ENCODE results near the gene MTHFR.
A peak's percentile ranks its signal among the peaks of the same experiment; 100 is the strongest.

The MTHFR gene

DNA sequence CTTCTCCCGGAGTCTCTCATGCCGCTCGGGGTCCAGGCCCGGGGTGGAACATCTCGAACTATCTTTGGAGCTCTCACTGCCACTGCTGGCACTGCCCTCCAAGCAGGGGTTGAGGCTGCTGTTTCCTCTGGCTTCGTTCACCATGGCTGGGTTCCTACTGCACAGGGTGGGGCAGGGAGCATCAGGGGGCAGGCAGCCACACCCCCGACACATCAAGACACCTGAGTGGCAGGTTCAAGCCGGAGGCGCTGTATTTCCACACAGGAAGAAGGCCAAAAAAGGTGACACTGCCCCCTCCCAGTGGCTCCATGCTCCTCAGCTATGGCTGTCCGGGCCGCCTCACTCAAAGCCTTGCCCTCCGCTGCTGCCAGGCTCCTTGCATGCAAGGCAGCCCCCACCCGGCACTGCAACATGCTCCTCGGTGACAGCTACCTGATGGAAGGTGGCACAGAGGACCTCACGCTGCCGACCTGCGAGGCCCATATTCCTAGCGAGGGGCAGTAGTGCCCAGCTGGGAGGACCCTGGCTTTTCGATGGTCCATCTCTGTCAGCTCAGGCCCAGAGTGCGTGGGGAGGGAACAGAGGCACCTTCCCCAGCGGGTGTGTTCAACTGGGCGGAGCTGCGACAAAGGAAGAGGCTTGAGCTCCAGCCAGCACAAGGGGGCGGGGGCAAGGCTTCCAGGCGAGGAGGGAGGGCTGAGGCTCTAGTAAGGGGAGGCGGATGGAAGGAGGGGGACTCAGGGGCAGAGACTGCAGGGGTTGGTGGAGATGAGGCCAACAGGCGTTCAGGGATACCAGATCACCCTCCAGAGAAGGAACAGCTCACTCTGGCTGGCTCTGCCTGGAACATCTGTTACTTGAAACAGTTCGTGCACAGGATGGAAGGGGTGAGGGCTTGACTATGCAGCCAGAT is 2.5 kb downstream of the MTHFR start:
- H3K23ac ChIP-seq (ENCODE audit: low read length in 2 of 2) = peak overlapping the region in 1 of 2 experiments; percentile 66
- peak; percentile 99 for DNase-seq
- H3K9me3 ChIP-seq (ENCODE audit: control insufficient read depth, low read length) = no peaks in the 10 kb centered on the region
- peak overlapping the region; percentile 89 for H3K4me2 ChIP-seq (ENCODE audit: low read length, poor library complexity, severe bottlenecking)
- H4K8ac ChIP-seq (ENCODE audit: low read length) = peak overlapping the region; percentile 49
- H3K4me1 ChIP-seq (ENCODE audit: control insufficient read depth, insufficient read depth, low read depth, low read length) = peaks cover 38% of the 10 kb centered on the region
- H3K18ac ChIP-seq (ENCODE audit: low read depth in 1 of 2, low read length in 2 of 2) = peak overlapping the region; percentile 6 to 99
- 13% methylated on average over 28 of the region's 28 CpGs for WGBS
- H2BK12ac ChIP-seq (ENCODE audit: low read length in 2 of 2) = peak overlapping the region; percentile 71 to 82
- peaks cover 21 to 42% of the 10 kb centered on the region in 2 experiments for H3K36me3 ChIP-seq (ENCODE audit: control insufficient read depth in 1 of 2, insufficient read depth in 2 of 2, low read depth in 1 of 2, low read length in 2 of 2)
- peak overlapping the region in 1 of 2 experiments; percentile 98 for H3K14ac ChIP-seq (ENCODE audit: low read length in 2 of 2)
- H2BK15ac ChIP-seq (ENCODE audit: low read depth, poor library complexity, severe bottlenecking) = peak overlapping the region; percentile 50
- peak overlapping the region; percentile 63 to 96 for H3K4me3 ChIP-seq (ENCODE audit: insufficient read depth in 1 of 2, low read depth in 1 of 2, low read length in 2 of 2)
- H2AFZ ChIP-seq (ENCODE audit: low read depth, low read length) = peak overlapping the region; percentile 72
- H3K27me3 ChIP-seq (ENCODE audit: control insufficient read depth in 1 of 2, insufficient read depth in 1 of 2, low read length in 2 of 2) = no peaks in the 10 kb centered on the region
- H3K9ac ChIP-seq (ENCODE audit: low read length) = peak overlapping the region; percentile 94
- H2BK120ac ChIP-seq (ENCODE audit: low read depth, low read length) = no peak overlapping the region
- peak overlapping the region; percentile 7 for H4K91ac ChIP-seq (ENCODE audit: low read length)
- no peak overlapping the region for H2BK5ac ChIP-seq (ENCODE audit: low read depth, low read length, poor library complexity, severe bottlenecking)
- peak overlapping the region; percentile 33 for H2AK5ac ChIP-seq (ENCODE audit: low read length, severe bottlenecking)
- H3K27ac ChIP-seq (ENCODE audit: low read length, poor library complexity, severe bottlenecking) = peak overlapping the region; percentile 85
- peaks cover 8% of the 10 kb centered on the region for H3K79me1 ChIP-seq (replicated peaks; ENCODE audit: low read length, poor library complexity, severe bottlenecking)
- H3K4ac ChIP-seq (ENCODE audit: low read depth in 1 of 2, low read length in 2 of 2) = peak overlapping the region; percentile 3 to 92

DNA sequence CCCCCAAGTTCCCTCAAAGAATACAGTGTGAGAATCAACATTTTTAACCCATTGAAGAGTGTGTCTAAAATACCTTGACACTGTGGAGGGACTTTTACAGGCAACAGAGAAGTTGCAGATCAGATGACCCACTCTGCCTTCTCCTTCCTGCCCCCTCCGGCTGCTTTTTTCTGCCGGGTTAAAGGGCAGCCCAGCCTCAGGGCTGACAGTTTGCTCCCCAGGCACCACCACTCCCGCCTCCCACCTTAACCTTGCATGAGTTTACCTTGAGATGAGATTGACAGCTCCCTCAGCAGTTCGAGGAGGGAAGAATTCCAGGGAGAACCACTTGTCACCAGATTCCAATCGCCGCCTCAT is 3.2 kb downstream of the MTHFR start:
- no peak overlapping the region for H2BK12ac ChIP-seq (ENCODE audit: low read length in 2 of 2)
- no peak overlapping the region for H2BK15ac ChIP-seq (ENCODE audit: low read depth, poor library complexity, severe bottlenecking)
- no peak overlapping the region for H4K8ac ChIP-seq (ENCODE audit: low read length)
- H4K91ac ChIP-seq (ENCODE audit: low read length) = peak overlapping the region; percentile 2
- no peak overlapping the region for H3K14ac ChIP-seq (ENCODE audit: low read length in 2 of 2)
- H3K79me1 ChIP-seq (replicated peaks; ENCODE audit: low read length, poor library complexity, severe bottlenecking) = peaks cover 8% of the 10 kb centered on the region
- WGBS = 19% methylated on average over 6 of the region's 6 CpGs
- H3K18ac ChIP-seq (ENCODE audit: low read depth in 1 of 2, low read length in 2 of 2) = peak overlapping the region in 1 of 2 experiments; percentile 99
- H3K9me3 ChIP-seq (ENCODE audit: control insufficient read depth, low read length) = no peaks in the 10 kb centered on the region
- H3K4me2 ChIP-seq (ENCODE audit: low read length, poor library complexity, severe bottlenecking) = peak overlapping the region; percentile 89
- DNase-seq = peak; percentile 45
- peaks cover 38% of the 10 kb centered on the region for H3K4me1 ChIP-seq (ENCODE audit: control insufficient read depth, insufficient read depth, low read depth, low read length)
- H3K27ac ChIP-seq (ENCODE audit: low read length, poor library complexity, severe bottlenecking) = peak overlapping the region; percentile 22
- H3K4ac ChIP-seq (ENCODE audit: low read depth in 1 of 2, low read length in 2 of 2) = peak overlapping the region in 1 of 2 experiments; percentile 92
- peaks cover 21 to 42% of the 10 kb centered on the region in 2 experiments for H3K36me3 ChIP-seq (ENCODE audit: control insufficient read depth in 1 of 2, insufficient read depth in 2 of 2, low read depth in 1 of 2, low read length in 2 of 2)
- no peak overlapping the region for H2BK5ac ChIP-seq (ENCODE audit: low read depth, low read length, poor library complexity, severe bottlenecking)
- peak overlapping the region; percentile 94 for H3K9ac ChIP-seq (ENCODE audit: low read length)
- no peak overlapping the region for H3K23ac ChIP-seq (ENCODE audit: low read length in 2 of 2)
- H2AFZ ChIP-seq (ENCODE audit: low read depth, low read length) = no peak overlapping the region
- H2BK120ac ChIP-seq (ENCODE audit: low read depth, low read length) = no peak overlapping the region
- H3K27me3 ChIP-seq (ENCODE audit: control insufficient read depth in 1 of 2, insufficient read depth in 1 of 2, low read length in 2 of 2) = no peaks in the 10 kb centered on the region
- peak overlapping the region; percentile 63 to 96 for H3K4me3 ChIP-seq (ENCODE audit: insufficient read depth in 1 of 2, low read depth in 1 of 2, low read length in 2 of 2)
- H2AK5ac ChIP-seq (ENCODE audit: low read length, severe bottlenecking) = no peak overlapping the region

DNA sequence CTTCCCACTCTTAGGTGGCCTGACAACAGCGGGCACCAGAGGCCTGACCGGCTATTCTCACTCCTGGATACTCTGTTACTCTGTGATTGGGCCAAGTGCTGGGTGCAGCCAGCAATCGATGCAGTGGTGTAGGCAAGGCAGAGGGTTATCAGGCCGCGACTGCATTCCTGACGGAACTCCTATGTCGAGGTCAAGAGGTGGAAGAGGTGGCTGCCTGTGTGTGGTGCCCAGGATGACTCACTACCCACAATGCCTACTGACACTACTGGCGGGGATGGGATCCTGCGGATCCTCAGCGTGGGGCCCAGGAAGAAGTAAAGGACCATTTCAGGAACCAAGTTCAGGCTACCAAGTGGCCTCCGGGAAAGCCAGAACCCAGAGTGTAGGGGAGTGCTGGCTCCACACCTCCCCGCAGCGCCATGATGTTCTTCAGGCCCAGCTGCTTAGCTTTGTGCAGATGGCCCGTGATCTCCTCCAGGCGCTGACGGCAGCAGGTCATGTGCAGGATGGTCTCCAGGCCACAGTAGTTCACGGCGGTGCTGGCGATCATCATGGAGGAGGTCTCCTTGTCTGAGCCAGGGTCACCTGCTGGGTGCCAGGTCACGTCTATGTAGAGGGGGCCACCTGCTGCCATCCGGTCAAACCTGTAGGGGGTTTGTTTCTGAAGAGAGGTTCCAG is 4.9 kb downstream of the MTHFR start:
- Histone ChIP-seq H2AK5ac (ENCODE audit: low read length, severe bottlenecking) (no peak overlapping the region), H3K4me1 (ENCODE audit: control insufficient read depth, insufficient read depth, low read depth, low read length) (peaks cover 42% of the 10 kb centered on the region)
- WGBS = 89% methylated on average over 21 of the region's 21 CpGs

DNA sequence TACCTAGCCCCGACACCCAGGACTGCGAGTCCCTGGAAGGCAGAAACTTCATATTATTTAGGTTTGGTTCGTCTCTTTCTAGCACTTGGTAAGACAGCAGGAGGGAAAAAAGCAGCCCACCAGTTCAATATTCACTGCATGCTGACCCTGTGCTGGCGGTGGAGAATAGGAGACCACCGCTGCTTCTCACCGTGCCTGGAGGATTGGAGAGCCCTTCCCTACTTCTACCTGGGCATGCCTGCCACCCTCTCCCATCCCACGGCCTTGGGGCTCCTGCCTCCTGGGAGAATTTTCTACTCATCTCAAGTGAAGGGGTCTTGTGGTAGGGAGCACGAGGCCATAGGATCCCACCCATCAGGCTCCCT is 5.4 kb downstream of the MTHFR start:
- Histone ChIP-seq H3K14ac (ENCODE audit: low read length in 2 of 2) (no peak overlapping the region), H3K18ac (ENCODE audit: low read depth in 1 of 2, low read length in 2 of 2) (no peak overlapping the region), H2BK12ac (ENCODE audit: low read length in 2 of 2) (no peak overlapping the region), H3K79me1 (replicated peaks; ENCODE audit: low read length, poor library complexity, severe bottlenecking) (peaks cover 8% of the 10 kb centered on the region), H3K4me2 (ENCODE audit: low read length, poor library complexity, severe bottlenecking) (no peak overlapping the region), H3K4ac (ENCODE audit: low read depth in 1 of 2, low read length in 2 of 2) (no peak overlapping the region), H2BK5ac (ENCODE audit: low read depth, low read length, poor library complexity, severe bottlenecking) (no peak overlapping the region), H3K23ac (ENCODE audit: low read length in 2 of 2) (no peak overlapping the region), H2BK15ac (ENCODE audit: low read depth, poor library complexity, severe bottlenecking) (no peak overlapping the region), H2AK5ac (ENCODE audit: low read length, severe bottlenecking) (no peak overlapping the region), H2AFZ (ENCODE audit: low read depth, low read length) (no peak overlapping the region), H3K27me3 (ENCODE audit: control insufficient read depth in 1 of 2, insufficient read depth in 1 of 2, low read length in 2 of 2) (no peaks in the 10 kb centered on the region), H2BK120ac (ENCODE audit: low read depth, low read length) (no peak overlapping the region), H3K4me3 (ENCODE audit: insufficient read depth in 1 of 2, low read depth in 1 of 2, low read length in 2 of 2) (no peak overlapping the region), H3K9ac (ENCODE audit: low read length) (no peak overlapping the region), H3K27ac (ENCODE audit: low read length, poor library complexity, severe bottlenecking) (no peak overlapping the region), H3K9me3 (ENCODE audit: control insufficient read depth, low read length) (no peaks in the 10 kb centered on the region), H4K91ac (ENCODE audit: low read length) (no peak overlapping the region), H3K4me1 (ENCODE audit: control insufficient read depth, insufficient read depth, low read depth, low read length) (peaks cover 42% of the 10 kb centered on the region), H4K8ac (ENCODE audit: low read length) (no peak overlapping the region), H3K36me3 (ENCODE audit: control insufficient read depth in 1 of 2, insufficient read depth in 2 of 2, low read depth in 1 of 2, low read length in 2 of 2) (peaks cover 30 to 48% of the 10 kb centered on the region in 2 experiments)
- no peak for DNase-seq
- WGBS = 98% methylated on average over 8 of the region's 8 CpGs

More for the DNA sequence above, 4.9 kb downstream of the MTHFR start:
- H3K4me3 ChIP-seq (ENCODE audit: insufficient read depth in 1 of 2, low read depth in 1 of 2, low read length in 2 of 2) = peak overlapping the region in 1 of 2 experiments; percentile 96
- H3K36me3 ChIP-seq (ENCODE audit: control insufficient read depth in 1 of 2, insufficient read depth in 2 of 2, low read depth in 1 of 2, low read length in 2 of 2) = peaks cover 26 to 43% of the 10 kb centered on the region in 2 experiments
- no peak overlapping the region for H3K18ac ChIP-seq (ENCODE audit: low read depth in 1 of 2, low read length in 2 of 2)
- H3K14ac ChIP-seq (ENCODE audit: low read length in 2 of 2) = no peak overlapping the region
- H3K23ac ChIP-seq (ENCODE audit: low read length in 2 of 2) = no peak overlapping the region
- no peak overlapping the region for H2BK5ac ChIP-seq (ENCODE audit: low read depth, low read length, poor library complexity, severe bottlenecking)
- no peak overlapping the region for H2AFZ ChIP-seq (ENCODE audit: low read depth, low read length)
- no peak for DNase-seq
- H4K91ac ChIP-seq (ENCODE audit: low read length) = no peak overlapping the region
- H3K4ac ChIP-seq (ENCODE audit: low read depth in 1 of 2, low read length in 2 of 2) = no peak overlapping the region
- H3K9ac ChIP-seq (ENCODE audit: low read length) = no peak overlapping the region
- H2BK120ac ChIP-seq (ENCODE audit: low read depth, low read length) = no peak overlapping the region
- H2BK12ac ChIP-seq (ENCODE audit: low read length in 2 of 2) = no peak overlapping the region
- no peaks in the 10 kb centered on the region for H3K27me3 ChIP-seq (ENCODE audit: control insufficient read depth in 1 of 2, insufficient read depth in 1 of 2, low read length in 2 of 2)
- H3K4me2 ChIP-seq (ENCODE audit: low read length, poor library complexity, severe bottlenecking) = no peak overlapping the region
- H2BK15ac ChIP-seq (ENCODE audit: low read depth, poor library complexity, severe bottlenecking) = no peak overlapping the region
- no peak overlapping the region for H3K27ac ChIP-seq (ENCODE audit: low read length, poor library complexity, severe bottlenecking)
- no peaks in the 10 kb centered on the region for H3K9me3 ChIP-seq (ENCODE audit: control insufficient read depth, low read length)
- H4K8ac ChIP-seq (ENCODE audit: low read length) = no peak overlapping the region
- peaks cover 8% of the 10 kb centered on the region for H3K79me1 ChIP-seq (replicated peaks; ENCODE audit: low read length, poor library complexity, severe bottlenecking)

Data from mesenchymal stem cell (in vitro differentiated cells and primary cell).